HepG2 (cell line): ENCODE results near the gene EMP2. TPM values are rescaled to one million over a fixed set of nuclear protein-coding genes. Genes with fewer than 3 reads are reported as not detected.

Source experiments
- ATAC-seq: fragments of 200-7000 bp; cut with Tn5 transposase; 3 replicates; pipeline ENCODE4 v1.9.1; 2020; ENCODE audit warnings: mild to moderate bottlenecking, moderate library complexity
- BruUV-seq: library from RNA; stranded (reverse); fragments of 400-500 nt; replicated peaks from 2 replicates; lab custom pipeline; 2021; lab: Mats Ljungman, UMichigan
- CTCF ChIA-PET: fragments of 300-600 bp; formaldehyde crosslinking; extraction: SDS; loops from one replicate; lab custom pipeline; 2021; ENCODE audit warnings: low total read pairs, inconsistent platforms, low intra/inter-chr PET ratio; lab: Yijun Ruan, JAX
- POLR2A ChIA-PET: fragments of 350-600 bp; sonication (Branson Sonifier 250); formaldehyde crosslinking; loops from one replicate; lab custom pipeline; 2020; ENCODE audit warnings: antibody characterized with exemption, inconsistent platforms; lab: Yijun Ruan, JAX
- DNase-seq: peaks from one replicate; pipeline ENCODE4 v3.0.0-alpha.2; 2015; ENCODE audit warnings: low spot score
- FAIRE-seq: peaks from 3 replicates; lab custom pipeline; 2011; peaks lifted over from hg19 to GRCh38; lab: Jason Lieb, UNC
- H2AFZ ChIP-seq: one replicate; pipeline ENCODE4 v1.6.1; 2011; ENCODE audit warnings: low read length, inconsistent platforms
- H3K27ac ChIP-seq: fragments of 300-600 bp; 3 replicates; pipeline ENCODE4 v1.8.0; 2011; ENCODE audit warnings: mixed run types, mild to moderate bottlenecking, mixed read lengths, low read length, inconsistent platforms; ENCODE audit not compliant: insufficient read depth; ENCODE audit errors: extremely low read length
- H3K27me3 ChIP-seq, 2 experiments: fragments of 200-600 bp in 1 of 2; 2 replicates in 1 of 2; 3 replicates in 1 of 2; pipeline versions ENCODE4 v1.6.0 to v1.8.0; 2011; ENCODE audit warnings: low read length in 2 of 2, mild to moderate bottlenecking in 2 of 2, moderate library complexity in 2 of 2, inconsistent platforms in 1 of 2; ENCODE audit not compliant: insufficient read depth in 2 of 2, control insufficient read depth in 1 of 2
- H3K36me3 ChIP-seq, 2 experiments: fragments of 200-600 bp in 1 of 2; replicated peaks in 1 of 2; 2 replicates in 1 of 2; 3 replicates in 1 of 2; pipeline versions ENCODE4 v1.5.1 to v1.8.0; 2011; ENCODE audit warnings: low read length in 2 of 2, inconsistent platforms in 1 of 2; ENCODE audit not compliant: insufficient read depth in 2 of 2, control insufficient read depth in 1 of 2
- H3K4me1 ChIP-seq: 2 replicates; pipeline ENCODE4 v1.5.1; 2012; ENCODE audit warnings: low read length, inconsistent platforms; ENCODE audit not compliant: insufficient read depth
- H3K4me2 ChIP-seq: 2 replicates; pipeline ENCODE4 v1.6.0; 2011; ENCODE audit warnings: low read depth, low read length, inconsistent platforms
- H3K4me3 ChIP-seq, 3 experiments: fragments of 200-600 bp in 1 of 3; sonication (generic), shearing (Covaris generic) in 1 of 3; replicated peaks in 1 of 3; 2 replicates each; pipeline ENCODE4 v1.5.1; 2011 to 2016; ENCODE audit warnings: low read length in 3 of 3, inconsistent platforms in 2 of 3, low read depth in 2 of 3, mild to moderate bottlenecking in 2 of 3, control low read depth in 1 of 3, mixed read lengths in 1 of 3; ENCODE audit not compliant: insufficient read depth in 1 of 3
- H3K79me2 ChIP-seq: one replicate; pipeline ENCODE4 v1.6.1; 2011; ENCODE audit warnings: low read length, inconsistent platforms; ENCODE audit not compliant: insufficient read depth
- H3K9ac ChIP-seq: 2 replicates; pipeline ENCODE4 v1.6.0; 2011; ENCODE audit warnings: mild to moderate bottlenecking, low read depth, low read length, inconsistent platforms; ENCODE audit not compliant: insufficient read depth
- H3K9me3 ChIP-seq: 2 replicates; pipeline ENCODE4 v1.5.1; 2012; ENCODE audit warnings: mild to moderate bottlenecking, low read length
- H4K20me1 ChIP-seq: 2 replicates; pipeline ENCODE4 v1.6.0; 2011; ENCODE audit warnings: inconsistent platforms, mild to moderate bottlenecking, low read length, moderate library complexity; ENCODE audit not compliant: insufficient read depth
- CEBPG ChIP-seq: IDR thresholded peaks from 2 replicates; pipeline ENCODE4 v1.6.1; 2016
- GTF2F1 ChIP-seq: fragments of 150-350 bp; IDR thresholded peaks from 2 replicates; pipeline ENCODE4 v1.6.1; 2014; ENCODE audit warnings: low read length
- HNF4A ChIP-seq: sonication (generic); formaldehyde crosslinking; IDR thresholded peaks from 2 replicates; pipeline ENCODE4 v1.4.0; 2020; ENCODE audit warnings: missing genetic modification reagents
- JUND ChIP-seq: sonication (generic); formaldehyde crosslinking; IDR thresholded peaks from 2 replicates; pipeline ENCODE4 v1.8.0; 2022; ENCODE audit warnings: mild to moderate bottlenecking, missing genetic modification reagents
- NFYC ChIP-seq: IDR thresholded peaks from 2 replicates; pipeline ENCODE4 v1.6.1; 2016; ENCODE audit warnings: missing genetic modification reagents, missing compliant biosample characterization
- SMC3 ChIP-seq: IDR thresholded peaks from 2 replicates; pipeline ENCODE4 v1.6.1; 2011; ENCODE audit warnings: low read length, improper control_type of control experiment
- SP140L ChIP-seq: sonication (generic); formaldehyde crosslinking; IDR thresholded peaks from 2 replicates; pipeline ENCODE4 v1.4.0; 2020; ENCODE audit warnings: missing genetic modification reagents, borderline replicate concordance
- SRY ChIP-seq: sonication (generic); formaldehyde crosslinking; IDR thresholded peaks from 2 replicates; pipeline ENCODE4 v1.8.0; 2022; ENCODE audit warnings: mild to moderate bottlenecking, missing genetic modification reagents
- ZNF562 ChIP-seq: sonication (generic); formaldehyde crosslinking; IDR thresholded peaks from 2 replicates; pipeline ENCODE4 v1.8.0; 2022; ENCODE audit warnings: missing genetic modification reagents, borderline replicate concordance
- WGBS: methylation state at CpG from one replicate; pipeline ENCODE4 v1.1.6; 2017; ENCODE audit warnings: low lambda C conversion rate; 5-methylcytosine and 5-hydroxymethylcytosine counted together
- in situ Hi-C: cut with HindIII; loops from 2 replicates; pipeline ENCODE4 v1.10.0; 2017; ENCODE audit warnings: low pct_unique_long_range_greater_than_20kb; ENCODE audit not compliant: extremely low pct_ligation_motif_present
- intact Hi-C: fragments of 100-400 bp; cut with micrococcal nuclease; formaldehyde crosslinking; loops from one replicate; pipeline ENCODE4 v1.10.0; 2022; ENCODE audit not compliant: unreplicated experiment
- polyA plus RNA-seq, 8 experiments: library from polyadenylated mRNA; depleted of rRNA in 3 of 8; stranded (reverse) in 7 of 8; unstranded in 1 of 8; fragments of >200 nt; fragmentation: Illumina TruSeq in 4 of 8; extraction: Trizol in 4 of 8; gene quantifications; 2 replicates each; pipeline versions ENCODE4 v1.2.1 to v1.2.3, GENCODE V29; 2011 to 2016; ENCODE audit warnings: low read depth in 4 of 8, missing spikeins in 1 of 8, mixed read lengths in 1 of 8; ENCODE audit not compliant: insufficient read depth in 1 of 8
- total RNA-seq, 5 experiments: library from RNA; depleted of rRNA; stranded (reverse); fragments of >200 nt; fragmentation: Illumina TruSeq; extraction: Trizol; gene quantifications; 2 replicates each; pipeline ENCODE4 v1.2.3, GENCODE V29; 2016; ENCODE audit warnings: low read depth in 1 of 5
- TF ChIP-seq, protein P1 (sequence below), 2 experiments: IDR thresholded peaks; 2 replicates each; pipeline ENCODE4 v1.6.1; 2011 to 2012; ENCODE audit warnings: low read length in 2 of 2, borderline replicate concordance in 1 of 2, low read depth in 1 of 2, mild to moderate bottlenecking in 1 of 2, moderate library complexity in 1 of 2
- TF ChIP-seq, protein P2 (sequence below): sonication (generic); formaldehyde crosslinking; IDR thresholded peaks from 2 replicates; pipeline ENCODE4 v1.4.0; 2020; ENCODE audit warnings: missing genetic modification reagents
- TF ChIP-seq, protein P3 (sequence below): IDR thresholded peaks from 2 replicates; pipeline ENCODE4 v1.6.1; 2012; ENCODE audit warnings: inconsistent platforms
- TF ChIP-seq, protein P4 (sequence below): sonication (generic); formaldehyde crosslinking; IDR thresholded peaks from 2 replicates; pipeline ENCODE4 v1.5.0; 2020; ENCODE audit warnings: mild to moderate bottlenecking, missing genetic modification reagents

The EMP2 gene
- total and polyA plus RNA-seq, 2 of the 13 experiments (the other 11 are each of a cell fraction or from before 2014, with no cell fraction given): 24.6 to 91.2 TPM

DNA sequence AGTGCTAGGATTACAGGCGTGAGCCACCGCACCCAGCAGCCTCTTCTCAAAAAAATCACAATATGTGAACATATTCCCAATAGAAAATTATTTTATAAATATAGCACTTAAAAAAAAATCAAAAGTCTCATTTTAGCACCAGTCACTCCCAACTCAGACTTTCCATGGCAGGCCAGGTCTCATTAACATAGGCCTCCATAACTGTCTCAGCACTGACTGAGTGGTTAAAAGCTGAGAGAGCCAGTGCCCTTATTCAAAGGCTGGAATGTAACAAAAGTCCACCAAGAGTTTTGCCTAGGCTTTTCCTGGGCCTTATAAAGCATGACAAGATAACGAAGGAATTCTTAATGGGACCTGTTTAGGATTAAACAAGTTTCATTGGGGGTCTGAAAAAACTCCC, 79.8 kb downstream of the EMP2 start (continued):
- TF ChIP-seq, protein P1, sequence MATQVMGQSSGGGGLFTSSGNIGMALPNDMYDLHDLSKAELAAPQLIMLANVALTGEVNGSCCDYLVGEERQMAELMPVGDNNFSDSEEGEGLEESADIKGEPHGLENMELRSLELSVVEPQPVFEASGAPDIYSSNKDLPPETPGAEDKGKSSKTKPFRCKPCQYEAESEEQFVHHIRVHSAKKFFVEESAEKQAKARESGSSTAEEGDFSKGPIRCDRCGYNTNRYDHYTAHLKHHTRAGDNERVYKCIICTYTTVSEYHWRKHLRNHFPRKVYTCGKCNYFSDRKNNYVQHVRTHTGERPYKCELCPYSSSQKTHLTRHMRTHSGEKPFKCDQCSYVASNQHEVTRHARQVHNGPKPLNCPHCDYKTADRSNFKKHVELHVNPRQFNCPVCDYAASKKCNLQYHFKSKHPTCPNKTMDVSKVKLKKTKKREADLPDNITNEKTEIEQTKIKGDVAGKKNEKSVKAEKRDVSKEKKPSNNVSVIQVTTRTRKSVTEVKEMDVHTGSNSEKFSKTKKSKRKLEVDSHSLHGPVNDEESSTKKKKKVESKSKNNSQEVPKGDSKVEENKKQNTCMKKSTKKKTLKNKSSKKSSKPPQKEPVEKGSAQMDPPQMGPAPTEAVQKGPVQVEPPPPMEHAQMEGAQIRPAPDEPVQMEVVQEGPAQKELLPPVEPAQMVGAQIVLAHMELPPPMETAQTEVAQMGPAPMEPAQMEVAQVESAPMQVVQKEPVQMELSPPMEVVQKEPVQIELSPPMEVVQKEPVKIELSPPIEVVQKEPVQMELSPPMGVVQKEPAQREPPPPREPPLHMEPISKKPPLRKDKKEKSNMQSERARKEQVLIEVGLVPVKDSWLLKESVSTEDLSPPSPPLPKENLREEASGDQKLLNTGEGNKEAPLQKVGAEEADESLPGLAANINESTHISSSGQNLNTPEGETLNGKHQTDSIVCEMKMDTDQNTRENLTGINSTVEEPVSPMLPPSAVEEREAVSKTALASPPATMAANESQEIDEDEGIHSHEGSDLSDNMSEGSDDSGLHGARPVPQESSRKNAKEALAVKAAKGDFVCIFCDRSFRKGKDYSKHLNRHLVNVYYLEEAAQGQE (IDR thresholded peaks at IDR 0.05; ENCODE audit: borderline replicate concordance in 1 of 2, low read depth in 1 of 2, low read length in 2 of 2): no peak

DNA sequence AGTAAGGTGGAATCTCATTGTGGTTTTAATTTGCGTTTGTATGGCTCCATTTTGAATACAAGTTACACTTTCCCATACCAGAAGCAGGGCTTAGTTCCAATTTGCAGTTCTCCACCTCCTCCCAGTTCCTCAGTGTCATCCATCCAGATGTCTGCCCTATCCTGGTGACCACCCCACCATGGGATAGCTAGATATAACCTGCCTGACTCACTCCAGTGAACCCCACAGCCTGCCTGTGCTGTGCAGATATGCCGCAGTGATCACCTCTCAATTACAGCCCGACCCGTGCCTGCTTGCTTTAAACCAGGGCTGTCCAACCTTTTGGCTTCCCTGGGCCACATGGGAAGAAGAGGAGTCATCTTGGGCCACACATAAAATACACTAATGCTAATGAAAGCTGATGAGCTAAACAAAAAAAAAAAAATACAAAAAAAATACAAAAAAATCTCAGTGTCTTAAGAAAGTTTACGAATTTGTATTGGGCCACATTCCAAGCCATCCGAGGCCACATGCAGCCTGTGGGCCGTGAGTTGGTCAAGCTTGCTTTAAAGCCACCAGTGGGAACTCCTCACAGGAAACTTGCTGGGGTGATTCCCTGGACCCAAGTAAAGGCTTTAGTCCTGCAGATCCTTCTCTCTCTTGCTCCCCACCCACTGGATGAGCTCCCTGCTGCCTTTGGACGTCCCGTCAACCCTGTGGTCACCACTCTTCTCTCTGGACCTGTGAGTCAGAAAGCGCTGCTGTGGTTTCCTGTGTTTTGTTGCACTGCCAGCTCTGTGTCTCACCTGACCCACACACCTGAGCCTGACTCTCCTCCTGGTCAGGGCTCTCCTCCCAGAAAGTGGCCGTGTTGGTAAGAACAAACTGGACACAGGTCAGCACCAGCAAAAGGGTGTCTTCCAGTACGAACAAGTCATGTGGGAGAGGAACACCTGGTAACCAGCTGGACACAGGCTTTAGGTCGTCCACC, 83.0 kb downstream of the EMP2 start:
- Histone ChIP-seq H3K9ac (no peak overlapping the region), H3K4me3 (no peak overlapping the region), H3K79me2 (no peaks in the 10 kb centered on the region), H2AFZ (peak overlapping the region; percentile 66), H3K9me3 (peaks cover 14% of the 10 kb centered on the region; the same call in 1 of the 2 replicates), H3K4me1 (peaks cover 14% of the 10 kb centered on the region; the same call in 1 of the 2 replicates), H3K4me2 (peak overlapping the region; percentile 3; the same call in 1 of the 2 replicates), H3K27me3 (0 out of 5 replicates have a peak, but pooled peaks cover 0 to 4% of the 10 kb centered on the region in 2 experiments), H3K27ac (no peak overlapping the region), H4K20me1 (no peaks in the 10 kb centered on the region), H3K36me3 (no peaks in the 10 kb centered on the region)
- intact Hi-C loops (no loop called here), in situ Hi-C loops (no loop called here)
- ATAC-seq: peak; percentile 66
- ChIA-PET CTCF (no interaction called here), POLR2A (no interaction called here)
- BruUV-seq: no TSS peak
- DNase-seq: no peak
- 52% methylated on average over 13 of the region's 13 CpGs for WGBS
- FAIRE-seq: no peak
- TF ChIP-seq SRY (CRISPR knock-in tag) (0 out of 2 replicates have a peak, but pooled peaks have one; percentile 34), SMC3 (no peak), GTF2F1 (no peak), CEBPG (CRISPR knock-in tag) (no peak), HNF4A (CRISPR knock-in tag) (no peak), ZNF562 (CRISPR knock-in tag) (no peak), NFYC (CRISPR knock-in tag) (no peak), JUND (0 out of 2 replicates have a peak, but pooled peaks have one; percentile 14), SP140L (CRISPR knock-in tag) (no peak)
- TF ChIP-seq, protein P2, sequence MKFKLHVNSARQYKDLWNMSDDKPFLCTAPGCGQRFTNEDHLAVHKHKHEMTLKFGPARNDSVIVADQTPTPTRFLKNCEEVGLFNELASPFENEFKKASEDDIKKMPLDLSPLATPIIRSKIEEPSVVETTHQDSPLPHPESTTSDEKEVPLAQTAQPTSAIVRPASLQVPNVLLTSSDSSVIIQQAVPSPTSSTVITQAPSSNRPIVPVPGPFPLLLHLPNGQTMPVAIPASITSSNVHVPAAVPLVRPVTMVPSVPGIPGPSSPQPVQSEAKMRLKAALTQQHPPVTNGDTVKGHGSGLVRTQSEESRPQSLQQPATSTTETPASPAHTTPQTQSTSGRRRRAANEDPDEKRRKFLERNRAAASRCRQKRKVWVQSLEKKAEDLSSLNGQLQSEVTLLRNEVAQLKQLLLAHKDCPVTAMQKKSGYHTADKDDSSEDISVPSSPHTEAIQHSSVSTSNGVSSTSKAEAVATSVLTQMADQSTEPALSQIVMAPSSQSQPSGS: no peak
- TF ChIP-seq, protein P3, sequence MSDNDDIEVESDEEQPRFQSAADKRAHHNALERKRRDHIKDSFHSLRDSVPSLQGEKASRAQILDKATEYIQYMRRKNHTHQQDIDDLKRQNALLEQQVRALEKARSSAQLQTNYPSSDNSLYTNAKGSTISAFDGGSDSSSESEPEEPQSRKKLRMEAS: no peak
- TF ChIP-seq, protein P4, sequence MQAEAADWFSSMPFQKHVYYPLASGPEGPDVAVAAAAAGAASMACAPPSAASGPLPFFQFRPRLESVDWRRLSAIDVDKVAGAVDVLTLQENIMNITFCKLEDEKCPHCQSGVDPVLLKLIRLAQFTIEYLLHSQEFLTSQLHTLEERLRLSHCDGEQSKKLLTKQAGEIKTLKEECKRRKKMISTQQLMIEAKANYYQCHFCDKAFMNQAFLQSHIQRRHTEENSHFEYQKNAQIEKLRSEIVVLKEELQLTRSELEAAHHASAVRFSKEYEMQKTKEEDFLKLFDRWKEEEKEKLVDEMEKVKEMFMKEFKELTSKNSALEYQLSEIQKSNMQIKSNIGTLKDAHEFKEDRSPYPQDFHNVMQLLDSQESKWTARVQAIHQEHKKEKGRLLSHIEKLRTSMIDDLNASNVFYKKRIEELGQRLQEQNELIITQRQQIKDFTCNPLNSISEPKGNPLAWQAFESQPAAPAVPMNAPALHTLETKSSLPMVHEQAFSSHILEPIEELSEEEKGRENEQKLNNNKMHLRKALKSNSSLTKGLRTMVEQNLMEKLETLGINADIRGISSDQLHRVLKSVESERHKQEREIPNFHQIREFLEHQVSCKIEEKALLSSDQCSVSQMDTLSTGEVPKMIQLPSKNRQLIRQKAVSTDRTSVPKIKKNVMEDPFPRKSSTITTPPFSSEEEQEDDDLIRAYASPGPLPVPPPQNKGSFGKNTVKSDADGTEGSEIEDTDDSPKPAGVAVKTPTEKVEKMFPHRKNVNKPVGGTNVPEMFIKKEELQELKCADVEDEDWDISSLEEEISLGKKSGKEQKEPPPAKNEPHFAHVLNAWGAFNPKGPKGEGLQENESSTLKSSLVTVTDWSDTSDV (CRISPR knock-in tag): peak; percentile 76
